NCI-H1694 treated with DMSO at 0.1 percent for 48 hours (cell line): Measurements from ENCODE around the gene BRPF3.
"Not testable (repeated sequence)": the region's sequence is repeated elsewhere in the genome, so short reads cannot be mapped to it uniquely, and the experiment has no call there.

Experiments used
- DNase-seq: peaks from one replicate; lab custom pipeline; 2025; lab: John Stamatoyannopoulos, UW

Gene BRPF3

DNA sequence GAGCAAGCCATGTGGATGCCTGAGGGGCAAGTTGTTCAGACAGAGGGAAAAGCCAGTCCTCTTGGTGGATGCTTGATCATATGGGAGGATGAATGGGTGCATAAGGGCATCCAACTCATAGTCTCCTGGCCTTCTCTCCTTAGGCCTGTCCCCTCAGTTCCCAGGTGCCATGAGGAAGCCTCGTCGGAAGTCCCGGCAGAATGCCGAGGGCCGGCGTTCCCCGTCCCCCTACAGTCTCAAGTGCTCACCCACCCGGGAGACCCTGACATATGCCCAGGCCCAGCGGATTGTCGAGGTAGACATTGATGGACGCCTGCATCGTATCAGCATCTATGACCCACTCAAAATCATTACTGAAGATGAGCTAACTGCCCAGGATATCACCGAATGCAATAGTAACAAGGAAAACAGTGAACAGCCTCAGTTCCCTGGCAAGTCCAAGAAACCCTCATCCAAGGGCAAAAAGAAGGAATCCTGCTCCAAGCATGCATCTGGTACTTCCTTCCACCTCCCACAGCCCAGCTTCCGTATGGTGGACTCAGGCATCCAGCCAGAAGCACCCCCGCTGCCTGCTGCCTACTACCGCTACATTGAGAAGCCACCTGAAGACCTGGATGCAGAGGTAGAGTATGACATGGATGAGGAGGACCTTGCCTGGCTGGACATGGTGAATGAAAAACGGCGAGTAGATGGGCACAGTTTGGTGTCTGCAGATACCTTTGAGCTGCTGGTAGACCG lies 3.8 kb downstream of the BRPF3 start:
- no peak for DNase-seq

DNA sequence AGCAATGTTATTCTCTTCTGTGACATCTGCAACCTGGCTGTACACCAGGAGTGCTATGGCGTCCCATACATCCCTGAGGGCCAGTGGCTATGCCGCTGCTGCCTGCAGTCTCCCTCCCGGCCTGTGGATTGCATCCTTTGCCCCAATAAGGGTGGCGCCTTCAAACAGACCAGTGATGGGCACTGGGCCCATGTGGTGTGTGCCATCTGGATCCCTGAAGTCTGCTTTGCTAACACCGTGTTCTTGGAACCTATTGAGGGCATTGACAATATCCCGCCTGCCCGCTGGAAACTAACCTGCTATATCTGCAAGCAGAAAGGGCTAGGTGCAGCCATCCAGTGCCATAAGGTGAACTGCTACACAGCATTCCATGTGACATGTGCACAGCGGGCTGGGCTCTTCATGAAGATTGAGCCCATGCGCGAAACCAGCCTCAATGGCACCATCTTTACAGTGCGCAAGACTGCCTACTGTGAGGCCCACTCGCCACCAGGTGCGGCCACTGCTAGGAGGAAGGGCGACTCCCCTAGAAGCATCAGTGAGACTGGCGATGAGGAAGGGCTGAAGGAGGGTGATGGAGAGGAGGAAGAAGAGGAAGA lies 4.6 kb downstream of the BRPF3 start:
- no peak for DNase-seq

DNA sequence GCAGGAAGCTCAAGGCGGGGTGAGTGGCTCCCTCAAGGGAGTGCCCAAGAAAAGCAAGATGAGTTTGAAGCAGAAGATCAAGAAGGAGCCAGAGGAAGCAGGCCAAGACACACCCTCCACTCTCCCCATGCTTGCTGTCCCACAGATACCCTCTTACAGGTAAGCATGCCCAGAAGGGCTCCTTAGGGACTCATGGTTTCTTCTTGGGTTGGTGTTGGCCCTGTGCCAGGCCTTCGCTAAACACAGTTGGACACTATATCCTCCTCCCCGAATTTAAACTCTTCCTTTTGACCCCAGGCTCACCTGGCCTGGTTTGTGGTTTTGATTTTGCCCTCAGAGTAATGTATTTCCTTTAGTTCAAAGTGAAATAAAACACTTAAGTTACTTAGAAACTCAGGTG lies 5.1 kb downstream of the BRPF3 start:
- DNase-seq = no peak

DNA sequence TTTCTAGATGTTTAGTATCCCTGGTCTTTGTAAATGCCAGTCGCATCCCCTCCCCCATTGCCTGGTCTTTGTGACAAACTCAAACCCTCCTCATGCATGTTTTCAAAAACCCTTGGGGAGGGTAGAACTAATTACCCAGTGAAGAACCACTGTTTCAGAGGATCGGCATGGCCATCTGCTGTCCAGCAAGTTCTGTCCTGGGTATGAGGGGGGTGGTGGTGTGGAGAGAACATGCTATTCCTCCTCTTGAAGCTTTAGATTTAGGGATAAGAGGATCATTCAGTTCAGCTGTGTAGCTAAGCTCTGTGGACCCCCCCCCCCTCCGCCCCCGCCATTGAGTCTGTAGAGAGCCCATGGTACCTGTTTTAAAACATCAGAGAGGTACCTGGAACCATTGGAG lies 5.6 kb downstream of the BRPF3 start:
- DNase-seq = no peak

DNA sequence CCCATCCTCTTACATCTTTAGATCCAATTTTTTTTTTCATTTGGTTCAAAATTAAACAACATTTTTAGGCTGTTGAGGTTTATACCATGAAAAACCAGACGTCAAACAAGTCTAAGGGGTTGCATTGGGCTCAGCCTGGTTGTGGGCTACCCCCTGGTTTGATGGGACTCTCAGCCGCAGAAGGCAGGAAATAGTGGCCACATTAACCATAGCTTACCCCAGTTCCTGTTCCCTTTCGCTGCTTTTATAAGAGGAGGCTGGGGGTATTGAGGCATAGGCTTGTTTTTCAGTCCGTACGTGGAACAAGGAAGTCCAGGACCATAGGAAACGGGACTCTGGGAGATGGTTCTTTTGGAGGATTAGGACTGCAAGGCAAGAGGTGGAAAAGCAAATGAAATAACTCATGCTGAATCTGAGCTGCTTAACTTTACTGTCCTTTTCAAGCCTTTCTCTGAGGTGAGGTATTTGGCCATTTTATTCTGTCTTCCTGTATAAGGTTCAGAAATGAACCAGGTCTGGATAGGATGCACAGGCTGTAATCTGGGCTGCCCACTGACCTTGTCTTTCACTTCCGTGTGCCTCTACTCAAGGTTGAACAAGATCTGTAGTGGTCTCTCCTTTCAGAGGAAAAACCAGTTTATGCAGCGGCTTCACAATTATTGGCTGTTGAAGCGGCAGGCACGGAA lies 7.7 kb downstream of the BRPF3 start:
- no peak for DNase-seq

DNA sequence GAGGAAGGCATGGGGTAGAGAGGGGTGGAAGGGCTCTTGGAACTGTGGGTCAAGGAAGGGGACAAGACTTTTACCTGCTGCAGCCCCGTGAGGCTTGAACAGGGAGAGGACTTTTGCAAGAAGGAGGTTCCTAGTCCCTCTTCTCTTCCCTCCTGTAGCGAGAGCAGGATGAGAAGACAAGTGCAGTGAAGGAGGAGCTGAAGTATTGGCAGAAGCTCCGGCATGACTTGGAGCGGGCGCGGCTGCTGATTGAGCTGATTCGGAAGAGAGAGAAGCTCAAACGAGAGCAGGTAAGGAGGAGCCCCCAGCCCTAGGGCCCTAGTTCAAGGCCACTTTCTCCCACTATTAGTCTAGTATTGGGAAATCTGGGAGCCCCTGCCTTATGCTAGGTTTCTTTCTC lies 10.6 kb downstream of the BRPF3 start:
- DNase-seq = no peak

DNA sequence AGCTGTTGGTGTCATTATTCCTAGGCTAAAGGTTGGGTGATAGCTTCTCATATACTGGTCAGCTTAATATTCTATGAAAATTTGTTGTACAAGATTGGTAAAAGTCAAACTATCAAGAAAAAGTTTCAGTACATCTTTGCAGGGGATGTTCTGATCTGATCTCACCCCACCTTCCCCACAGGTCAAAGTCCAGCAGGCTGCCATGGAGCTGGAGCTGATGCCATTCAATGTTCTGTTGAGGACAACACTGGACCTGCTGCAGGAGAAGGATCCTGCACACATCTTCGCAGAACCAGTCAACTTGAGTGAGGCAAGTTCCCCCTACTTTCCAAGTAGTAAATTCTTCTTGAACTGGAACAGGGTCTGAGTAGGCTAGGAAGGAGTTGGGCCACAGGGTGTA lies 13.1 kb downstream of the BRPF3 start:
- no peak for DNase-seq

DNA sequence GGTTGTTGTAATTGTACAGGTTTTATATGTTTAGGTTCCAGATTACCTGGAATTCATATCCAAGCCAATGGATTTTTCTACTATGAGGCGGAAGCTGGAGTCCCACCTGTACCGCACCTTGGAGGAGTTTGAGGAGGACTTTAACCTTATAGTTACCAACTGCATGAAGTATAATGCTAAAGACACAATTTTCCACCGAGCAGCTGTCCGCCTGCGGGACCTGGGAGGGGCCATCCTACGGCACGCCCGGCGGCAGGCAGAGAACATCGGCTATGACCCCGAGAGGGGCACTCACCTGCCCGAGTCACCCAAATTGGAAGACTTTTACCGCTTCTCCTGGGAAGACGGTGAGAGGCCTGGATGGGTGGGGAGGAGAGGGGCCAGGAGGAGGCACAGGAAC lies 13.6 kb downstream of the BRPF3 start:
- no peak for DNase-seq

DNA sequence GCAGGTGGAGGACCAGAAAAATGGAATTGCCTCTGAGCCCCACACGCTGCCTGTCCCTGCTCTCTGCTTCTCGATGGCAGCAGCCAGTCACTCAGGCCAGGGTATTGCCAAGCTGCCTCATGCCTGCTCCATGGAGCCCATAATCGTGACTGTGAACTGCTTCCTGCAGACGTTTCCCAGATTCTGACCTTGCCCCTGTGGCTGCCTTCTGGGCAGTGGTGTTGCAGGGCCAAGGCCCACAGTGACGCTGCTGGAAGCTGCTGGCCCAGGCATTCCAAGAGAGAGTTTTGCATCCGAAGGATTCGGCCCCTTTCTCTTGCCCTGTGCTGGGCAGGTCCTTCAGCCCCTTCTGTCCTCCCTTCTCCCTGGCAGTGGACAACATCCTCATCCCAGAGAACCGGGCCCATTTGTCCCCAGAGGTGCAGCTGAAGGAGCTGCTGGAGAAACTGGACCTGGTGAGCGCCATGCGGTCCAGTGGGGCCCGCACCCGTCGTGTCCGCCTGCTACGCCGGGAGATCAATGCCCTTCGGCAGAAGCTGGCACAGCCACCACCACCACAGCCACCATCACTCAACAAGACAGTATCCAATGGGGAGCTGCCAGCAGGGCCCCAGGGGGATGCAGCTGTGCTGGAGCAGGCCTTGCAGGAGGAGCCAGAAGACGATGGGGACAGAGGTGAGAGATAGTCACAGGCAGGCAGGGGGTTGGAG lies 14.5 kb downstream of the BRPF3 start:
- no peak for DNase-seq

DNA sequence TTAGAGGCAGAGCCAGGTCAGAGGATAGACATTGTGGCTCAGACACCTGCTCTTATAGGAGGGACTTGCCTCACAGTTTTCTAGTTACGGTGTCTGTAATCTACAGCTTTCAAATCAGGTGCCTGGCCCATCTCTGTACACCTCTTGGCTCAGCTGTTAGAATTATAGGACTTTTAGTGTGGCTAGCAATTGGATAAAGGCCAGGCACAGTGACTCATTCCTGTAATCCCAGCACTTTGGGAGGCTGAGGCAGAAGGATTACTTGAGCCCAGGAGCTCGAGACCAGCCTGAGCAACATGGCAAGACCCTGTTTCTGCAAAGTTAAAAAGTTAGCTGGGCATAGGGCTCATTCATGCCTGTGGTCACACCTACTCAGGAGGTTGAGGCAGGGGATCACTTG lies 20.0 kb downstream of the BRPF3 start:
- DNase-seq = no peak

DNA sequence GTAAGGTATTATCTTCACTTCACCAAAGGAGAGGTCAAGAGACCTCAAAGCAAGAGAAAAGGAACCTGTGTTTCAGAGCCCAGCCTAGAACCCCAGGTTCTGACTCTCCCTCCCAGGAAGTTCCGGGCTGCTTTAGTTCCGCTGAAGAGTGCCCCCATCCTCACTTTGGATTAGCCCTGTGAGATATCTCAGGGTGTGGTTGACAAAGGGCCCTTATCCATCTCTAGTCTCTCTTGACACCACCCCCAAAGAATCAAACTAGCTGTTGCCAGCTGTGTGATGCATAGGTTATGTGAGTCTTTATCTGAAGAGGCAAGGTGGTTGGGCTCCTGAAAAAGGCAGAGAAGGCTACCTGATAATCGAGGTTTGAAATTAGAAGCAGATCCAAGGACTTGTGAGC lies 20.6 kb downstream of the BRPF3 start:
- DNase-seq = no peak

DNA sequence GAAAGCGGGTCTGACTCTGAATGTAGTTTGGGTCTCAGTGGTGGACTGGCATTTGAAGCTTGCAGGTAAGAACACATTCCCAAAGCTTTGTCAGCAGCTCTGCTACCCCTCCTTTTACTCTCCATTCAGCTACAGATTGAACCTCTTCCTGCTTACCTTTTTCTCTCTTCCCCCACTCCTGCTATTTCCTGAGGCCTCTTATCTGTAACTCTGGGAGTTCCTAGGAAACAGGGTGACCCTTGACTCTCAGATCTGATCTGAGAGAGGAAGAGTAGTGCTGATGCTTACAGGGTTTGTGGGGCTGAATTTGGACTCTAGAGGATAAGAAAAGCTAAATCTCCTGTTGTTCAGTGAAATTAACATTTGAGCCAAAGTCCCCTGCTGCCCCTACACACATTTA lies 21.4 kb downstream of the BRPF3 start:
- no peak for DNase-seq

DNA sequence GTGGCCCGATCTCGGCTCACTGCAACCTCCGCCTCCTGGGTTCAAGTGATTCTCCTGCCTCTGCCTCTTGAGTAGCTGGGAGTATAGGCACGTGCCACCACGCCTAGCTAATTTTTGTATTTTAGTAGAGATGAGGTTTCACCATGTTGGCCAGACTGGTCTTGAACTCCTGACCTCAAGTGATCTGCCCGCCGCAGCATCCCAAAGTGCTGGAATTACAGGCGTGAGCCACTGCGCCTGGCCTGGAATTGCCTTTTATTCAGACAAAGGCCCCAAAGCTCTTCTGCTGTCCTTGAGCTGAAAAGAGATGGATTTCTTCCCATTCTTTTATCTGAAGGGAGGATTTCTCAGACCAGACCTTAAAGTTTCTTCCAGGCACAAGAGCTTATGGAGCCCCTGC lies 22.0 kb downstream of the BRPF3 start:
- not testable (repeated sequence) for DNase-seq

DNA sequence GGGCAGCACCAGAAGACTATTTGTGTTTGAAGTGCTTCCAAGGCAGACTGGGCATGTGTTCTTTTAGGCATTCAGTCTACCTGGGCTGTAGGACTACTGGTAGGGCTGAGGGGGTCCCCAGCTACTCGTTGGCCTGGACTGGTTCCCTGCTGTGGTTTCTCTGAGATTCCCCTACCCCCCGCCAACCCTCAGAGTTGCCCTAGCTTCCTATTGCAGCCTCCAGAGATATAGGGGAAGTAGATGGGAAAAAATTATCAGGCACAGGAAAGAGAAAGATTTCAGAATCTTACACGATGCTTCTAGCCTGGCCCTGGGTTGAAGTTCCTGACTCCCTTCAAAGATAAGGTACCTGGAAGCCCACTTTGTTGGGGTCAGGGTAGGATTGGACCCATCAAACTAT lies 22.5 kb downstream of the BRPF3 start:
- no peak for DNase-seq

DNA sequence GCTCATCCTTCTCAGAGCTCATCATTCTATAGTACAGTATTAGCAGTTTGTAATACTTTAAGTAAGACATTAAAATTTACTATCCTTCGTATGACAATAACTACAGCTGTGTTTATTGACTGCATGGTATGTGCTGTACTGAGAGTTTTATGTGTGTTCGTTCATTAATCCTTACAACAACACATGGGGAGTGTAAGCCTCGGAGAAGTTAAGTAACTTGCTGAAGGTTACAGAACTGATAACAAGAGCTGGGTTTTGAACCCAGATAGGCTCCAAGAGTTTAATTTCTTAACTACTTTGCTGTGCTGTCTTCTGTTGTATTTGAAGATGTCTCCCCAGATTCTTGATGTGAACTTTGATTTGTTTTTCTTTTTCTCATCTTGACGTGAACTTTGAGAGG lies 23.7 kb downstream of the BRPF3 start:
- DNase-seq = no peak

DNA sequence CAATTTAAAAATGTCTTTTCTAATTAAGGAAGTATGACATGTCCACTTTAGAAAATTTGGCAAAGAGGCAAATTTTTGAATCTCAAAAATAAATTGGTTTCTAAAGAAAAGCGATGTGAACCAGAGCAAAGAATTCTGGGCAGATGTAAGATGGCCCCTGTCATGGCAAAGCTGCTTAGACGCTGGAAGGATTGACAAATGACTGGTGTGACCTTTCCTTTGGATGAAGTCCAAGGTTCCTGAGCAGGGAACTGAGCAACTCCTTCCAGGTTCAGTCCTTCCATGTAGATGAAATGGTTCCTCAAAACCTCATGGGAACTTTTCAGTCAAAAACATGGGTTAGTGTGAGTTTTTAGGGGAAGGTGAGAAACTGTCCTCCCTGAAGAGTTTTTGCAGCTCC lies 25.1 kb downstream of the BRPF3 start:
- DNase-seq = no peak

DNA sequence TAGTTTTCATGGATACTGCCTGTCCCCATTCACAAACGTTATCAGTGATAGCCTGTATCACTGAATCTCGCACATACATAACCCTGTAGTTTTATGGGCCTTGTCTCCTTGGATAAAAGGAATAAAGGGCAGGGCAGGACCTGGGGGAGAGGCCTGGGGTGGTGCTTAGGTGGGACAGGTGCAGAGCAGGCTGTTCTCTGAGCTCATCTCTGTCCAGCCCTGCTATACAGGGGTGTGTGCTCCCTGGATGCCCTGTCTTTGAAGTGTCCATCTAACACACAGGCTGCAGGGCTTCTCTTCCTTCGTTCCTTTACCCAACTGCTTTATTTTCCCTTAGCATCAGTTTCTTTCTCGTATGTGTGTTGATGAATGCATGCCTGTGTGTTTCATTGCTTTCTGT lies 26.4 kb downstream of the BRPF3 start:
- no peak for DNase-seq

DNA sequence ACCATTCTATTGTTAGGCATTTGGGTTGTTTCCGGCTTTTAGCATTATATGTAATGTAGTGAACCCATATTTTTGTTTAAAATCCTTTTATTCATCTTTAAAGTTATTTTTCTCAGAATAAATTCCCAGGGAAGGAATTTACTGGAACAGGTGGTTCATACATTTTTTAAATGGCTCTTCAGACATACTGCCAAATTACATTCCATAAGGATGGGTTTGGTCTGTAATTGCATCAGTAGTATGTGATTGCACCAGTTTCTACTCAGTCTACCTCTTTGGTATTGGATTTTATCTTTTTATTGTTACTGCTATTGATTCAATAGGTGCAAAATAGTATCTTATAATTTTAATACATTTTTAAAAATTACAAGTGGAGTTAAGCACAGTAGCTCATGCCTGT lies 27.2 kb downstream of the BRPF3 start:
- no peak for DNase-seq

DNA sequence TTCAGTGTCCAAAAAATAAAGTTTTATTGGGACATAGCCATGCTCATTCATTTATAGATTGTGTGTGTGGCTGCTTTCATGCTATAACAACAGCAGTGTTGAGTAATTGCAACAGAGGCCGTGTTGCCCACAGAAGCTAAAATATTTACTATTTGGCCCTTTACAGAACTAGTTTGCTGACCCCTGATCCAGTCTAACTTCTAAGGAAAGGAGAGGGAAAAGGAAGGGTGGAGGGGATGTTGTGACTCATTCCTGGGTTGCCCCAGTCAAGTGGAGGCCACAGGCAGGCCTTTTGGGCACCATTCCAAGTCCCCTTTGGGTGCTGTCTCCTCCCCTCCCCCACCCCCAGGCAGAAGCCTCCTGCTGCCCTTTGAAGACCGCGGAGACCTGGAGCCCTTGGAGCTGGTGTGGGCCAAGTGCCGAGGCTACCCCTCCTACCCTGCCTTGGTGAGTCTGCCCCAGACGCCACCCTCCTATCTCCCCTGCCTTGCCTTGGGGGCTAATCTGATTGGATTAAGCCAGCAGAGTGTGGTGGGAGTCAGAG lies 28.4 kb downstream of the BRPF3 start:
- DNase-seq = no peak

DNA sequence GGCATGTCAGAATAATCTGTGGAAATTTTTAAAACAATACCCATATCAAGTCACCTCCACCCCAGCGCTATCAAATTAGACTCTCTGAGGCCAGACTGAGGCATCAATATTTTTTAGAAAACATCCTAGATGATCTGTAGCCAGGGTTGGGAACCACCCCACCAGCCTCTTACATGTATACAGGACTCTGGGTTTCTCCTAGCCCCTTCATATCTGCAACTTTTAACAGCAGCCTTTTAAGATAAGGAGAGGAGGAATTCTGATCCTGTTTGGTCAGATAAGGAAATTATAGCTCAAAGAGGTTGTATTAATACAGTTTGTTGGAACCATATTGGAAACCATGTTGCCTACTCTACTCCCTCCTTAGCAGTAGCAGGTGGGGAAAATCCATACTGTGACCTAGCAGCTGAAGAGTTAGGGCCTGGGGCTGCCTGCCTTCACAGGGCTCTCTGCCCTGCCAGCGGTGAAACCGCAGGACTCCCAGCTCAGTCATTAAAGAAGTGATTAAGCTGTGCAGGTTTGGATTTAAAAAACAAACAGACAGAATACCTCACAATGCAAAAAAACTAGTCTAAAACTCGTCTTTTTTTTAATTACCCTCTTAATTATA lies 30.0 kb downstream of the BRPF3 start:
- DNase-seq = no peak

DNA sequence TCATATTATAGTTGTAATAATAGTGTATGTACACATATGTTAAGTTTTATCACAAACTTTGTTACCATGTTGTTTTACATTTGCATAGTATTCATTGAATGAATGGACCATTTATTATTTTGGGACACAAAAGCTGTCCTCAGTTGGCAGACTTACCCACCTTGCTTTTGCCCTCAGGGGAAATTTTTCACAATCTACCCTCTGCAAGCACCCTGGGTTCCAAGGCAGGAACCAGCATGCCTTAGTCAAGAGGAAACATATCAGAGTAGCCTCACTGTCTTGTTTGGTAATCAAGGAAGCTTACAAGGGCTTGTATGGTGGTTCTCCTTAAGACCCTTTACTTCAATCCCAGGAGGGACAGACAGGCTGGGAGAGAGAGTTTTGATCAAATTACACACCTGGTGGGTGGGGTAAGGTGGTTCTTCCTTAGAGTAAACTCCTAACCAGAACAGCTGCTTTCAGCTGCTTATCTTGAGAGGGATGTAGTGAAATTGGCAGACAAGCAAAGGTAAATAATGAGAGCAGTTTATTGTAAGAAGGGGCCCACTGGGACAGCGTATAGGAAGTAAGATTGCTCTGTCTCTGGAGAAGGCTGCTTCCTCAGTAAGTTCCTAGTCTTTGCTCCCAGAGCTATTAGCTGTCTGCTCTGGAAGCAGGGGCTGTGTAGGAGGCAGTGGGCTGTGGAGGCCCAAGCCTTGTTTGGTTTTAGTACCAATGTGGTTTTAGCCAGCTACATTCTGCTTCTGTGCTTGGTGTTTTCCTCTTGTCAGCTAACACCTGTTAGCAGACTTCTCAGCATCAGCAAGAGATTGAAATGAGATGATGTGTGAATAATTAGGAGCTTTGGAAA lies 31.1 kb downstream of the BRPF3 start:
- DNase-seq = no peak
